ENCODE measurements around the gene KASH5.

The KASH5 gene

DNA sequence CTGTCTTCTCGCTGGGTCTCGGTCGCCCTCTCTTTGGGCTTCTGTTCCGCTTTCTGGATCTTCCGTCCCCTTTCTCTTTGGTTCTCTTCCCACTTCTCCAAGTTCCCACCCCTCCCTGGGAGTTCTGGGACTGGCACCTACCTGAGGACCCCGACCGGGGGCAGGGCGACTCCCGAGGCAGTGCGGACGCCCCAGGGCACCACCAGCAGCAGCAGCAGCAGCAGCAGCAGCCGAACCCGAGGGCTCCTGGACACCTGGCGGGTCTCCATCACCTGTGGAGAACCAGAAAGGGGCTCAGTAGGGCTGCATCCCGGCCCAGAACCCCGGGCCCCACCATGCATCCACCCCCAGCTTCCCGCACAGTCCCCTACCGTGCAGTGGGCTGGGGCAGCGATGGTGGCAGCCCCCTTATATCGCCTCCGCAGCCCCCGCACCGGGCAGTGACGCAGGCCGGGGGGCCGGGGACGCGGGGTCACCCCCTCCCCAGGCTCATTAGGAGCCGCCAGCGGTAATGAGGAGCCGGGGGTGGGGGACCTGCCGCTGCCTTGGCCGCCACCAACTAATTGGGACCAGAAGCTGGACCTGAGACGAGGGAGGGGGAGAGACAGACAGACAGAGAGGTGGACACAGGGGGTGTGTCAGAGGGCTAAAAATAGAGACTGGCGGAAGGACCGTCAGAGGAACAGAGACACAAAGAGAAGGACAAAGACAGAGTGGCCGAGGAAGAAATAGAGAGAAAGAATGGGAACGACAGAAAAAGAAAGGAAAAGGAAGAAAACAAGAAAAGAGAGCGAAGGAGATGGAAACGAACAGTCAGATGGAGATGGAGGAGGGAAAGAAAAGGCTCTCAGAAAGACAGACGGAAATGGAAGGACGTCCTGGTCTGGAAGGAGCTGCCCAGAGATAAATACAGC is 35.3 kb downstream of the KASH5 start, which contains the start of gene PTH2:
Gene PTH2 (minus strand): TSS at position 371 of the 914 bp plus-strand sequence. CDS start 102 bp downstream, at position 269.
- no peak for DNase-seq

DNA sequence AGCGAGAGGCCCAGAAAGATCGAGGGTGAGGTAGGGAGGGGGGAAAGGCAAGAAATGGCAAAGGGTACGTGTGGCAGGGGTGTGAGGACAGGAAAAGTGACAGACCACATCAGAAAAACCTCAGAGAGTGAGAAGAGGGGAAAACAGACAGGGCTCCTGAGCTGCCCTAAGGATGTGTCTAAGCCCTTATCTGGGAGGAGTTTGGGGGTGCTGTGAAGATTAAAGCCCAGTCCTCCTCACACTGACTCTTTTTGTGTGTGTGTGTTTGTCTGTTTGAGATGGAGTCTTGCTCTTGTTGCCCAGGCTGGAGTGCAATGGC is 35.9 kb downstream of the KASH5 start:
- DNase-seq = peak; percentile 31

DNA sequence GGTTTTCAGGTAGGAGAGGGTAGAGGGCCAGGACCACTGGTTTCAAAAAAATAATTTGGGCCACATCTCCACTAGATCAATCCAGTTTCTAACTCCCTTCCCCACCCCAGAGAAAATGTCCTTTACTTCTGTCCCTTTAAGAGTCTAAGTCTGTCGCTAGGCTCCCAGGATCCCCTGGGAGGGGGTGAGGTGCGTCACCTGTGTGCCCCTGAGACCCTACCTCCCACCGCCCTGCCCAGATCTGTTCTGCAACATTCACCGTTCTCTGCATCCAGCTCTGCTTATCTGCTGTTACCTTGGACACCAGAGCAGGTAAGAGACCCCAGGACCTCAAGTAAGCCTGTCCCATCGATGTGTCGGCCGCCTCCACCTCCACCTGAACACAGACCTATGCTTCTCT is 37.1 kb downstream of the KASH5 start, which contains the start of gene GFY:
Gene GFY (plus strand): TSS at position 211 of the 400 bp plus-strand sequence. CDS start 1,043 bp downstream, outside the sequence.
- no peak for DNase-seq

DNA sequence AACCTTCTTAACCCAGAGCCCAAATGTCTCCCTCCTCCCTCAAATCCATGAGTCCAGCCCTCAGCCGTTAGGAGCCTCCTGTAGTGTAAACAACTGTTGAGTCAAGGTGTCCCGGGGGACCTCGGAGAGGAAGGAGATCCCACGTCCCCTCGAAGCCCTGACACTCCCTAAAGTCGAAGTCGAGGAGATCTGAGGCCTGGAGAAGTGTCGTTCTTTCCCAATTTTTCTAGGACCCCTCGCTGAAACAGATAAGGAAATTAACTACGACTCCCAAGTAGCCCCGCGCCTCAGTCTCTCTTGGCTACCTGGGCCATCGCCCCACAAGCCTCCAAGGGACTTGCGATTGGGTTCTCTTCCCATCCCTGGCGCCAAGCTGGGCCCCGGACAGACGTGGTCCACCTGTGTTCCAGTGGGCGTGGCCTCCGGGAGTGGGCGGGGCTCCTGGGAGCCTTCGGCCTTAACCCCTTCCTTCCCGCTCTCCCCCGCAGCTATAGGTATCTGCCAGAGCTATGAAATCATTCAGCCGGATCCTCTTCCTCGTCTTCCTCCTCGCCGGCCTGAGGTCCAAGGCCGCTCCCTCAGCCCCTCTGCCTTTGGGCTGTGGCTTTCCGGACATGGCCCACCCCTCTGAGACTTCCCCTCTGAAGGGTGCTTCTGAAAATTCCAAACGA is 38.0 kb downstream of the KASH5 start:
- no peak for DNase-seq

DNA sequence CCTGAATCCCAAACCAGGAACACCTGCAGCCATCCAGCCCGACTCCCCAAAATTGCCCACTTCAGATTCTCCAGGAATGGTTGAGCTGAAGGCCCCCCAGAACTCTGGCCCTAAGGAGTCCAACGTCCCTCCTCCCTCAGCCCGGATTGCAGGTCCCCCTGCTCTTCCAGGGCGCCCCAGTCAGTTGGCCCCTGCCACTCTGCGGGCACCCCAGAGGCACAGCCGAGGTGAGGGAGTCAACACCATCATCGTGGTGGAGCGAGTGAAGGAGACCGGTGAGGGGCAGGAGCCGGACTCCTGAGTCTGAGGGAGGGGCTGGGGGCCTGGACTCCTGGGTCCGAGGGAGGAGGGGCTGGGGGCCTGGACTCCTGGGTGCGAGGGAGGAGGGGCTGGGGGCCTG is 39.3 kb downstream of the KASH5 start:
- DNase-seq = no peak

DNA sequence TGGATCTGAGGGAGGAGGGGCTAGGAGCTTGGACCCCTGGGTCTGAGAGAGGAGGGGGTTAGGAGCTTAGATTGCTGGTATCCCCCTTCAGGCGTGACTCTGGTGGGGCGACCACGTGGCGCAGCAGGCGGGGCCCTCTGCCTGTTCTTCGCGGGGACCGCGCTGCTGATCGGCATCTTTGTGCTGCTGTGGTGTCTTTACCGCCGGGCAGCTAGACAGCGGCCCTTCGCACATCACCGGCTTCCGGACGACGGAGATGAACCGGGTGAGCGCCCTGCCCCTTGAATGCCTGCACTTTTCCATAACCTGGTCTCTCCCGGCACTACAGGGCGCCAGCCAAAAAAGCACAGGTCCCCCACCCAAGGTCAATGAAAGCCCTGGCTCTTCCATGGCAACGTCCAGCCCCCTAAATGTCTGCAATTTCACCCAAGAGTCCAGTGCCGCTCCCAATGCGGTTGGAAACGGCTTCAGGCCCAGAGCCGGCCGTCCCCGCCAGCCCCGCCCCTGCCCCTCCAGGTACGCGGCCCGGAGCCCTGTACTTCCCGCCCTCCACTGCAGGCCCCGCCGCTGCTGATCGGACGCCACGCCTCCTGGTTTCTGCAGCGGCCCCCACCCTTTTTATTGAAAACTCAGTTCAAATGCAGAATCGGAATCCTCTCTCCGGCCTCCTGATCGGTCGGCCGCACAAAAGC is 40.0 kb downstream of the KASH5 start:
- peak; percentile 21 for DNase-seq

DNA sequence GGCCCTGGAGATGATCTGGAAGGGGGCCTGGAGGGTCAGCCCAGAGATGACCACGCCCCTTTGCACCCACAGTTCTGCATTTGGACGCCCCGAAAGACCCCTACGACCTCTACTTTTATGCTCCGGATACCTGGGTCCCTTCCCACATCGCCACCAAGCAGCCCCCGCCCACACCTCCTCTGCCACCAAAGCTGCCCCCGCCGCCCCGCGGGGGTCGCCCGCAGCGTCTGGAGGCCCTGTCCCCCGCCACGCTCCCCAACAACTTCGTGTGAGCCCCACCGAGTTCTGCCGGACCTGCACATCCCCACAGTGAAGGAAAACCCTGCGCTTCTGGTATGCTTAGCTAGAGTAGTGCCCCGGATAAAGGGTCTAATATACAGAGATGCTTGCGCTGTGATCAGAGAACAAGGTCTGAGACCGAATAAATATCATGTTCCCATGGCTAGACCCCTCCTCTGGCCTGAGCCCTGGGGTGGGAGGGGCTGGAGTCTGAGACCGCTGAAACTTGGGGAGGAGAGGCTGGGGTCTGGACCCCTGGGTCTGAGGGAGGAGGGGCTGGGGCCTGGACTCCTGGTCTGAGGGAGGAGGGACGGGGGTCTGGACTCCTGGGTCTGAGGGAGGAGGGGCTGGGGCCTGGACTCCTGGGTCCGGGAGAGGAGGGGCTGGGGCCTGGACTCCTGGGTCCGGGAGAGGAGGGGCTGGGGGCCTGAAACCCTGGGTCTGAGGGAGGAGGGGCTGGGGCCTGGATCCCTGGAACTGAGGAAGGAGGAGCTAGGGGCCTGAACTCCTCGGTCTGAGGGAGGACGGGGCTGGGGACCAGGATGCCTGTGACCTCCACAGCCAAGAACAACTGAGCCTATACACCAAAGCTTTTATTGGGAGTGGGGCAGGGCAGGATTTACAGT is 40.8 kb downstream of the KASH5 start:
- DNase-seq = no peak

DNA sequence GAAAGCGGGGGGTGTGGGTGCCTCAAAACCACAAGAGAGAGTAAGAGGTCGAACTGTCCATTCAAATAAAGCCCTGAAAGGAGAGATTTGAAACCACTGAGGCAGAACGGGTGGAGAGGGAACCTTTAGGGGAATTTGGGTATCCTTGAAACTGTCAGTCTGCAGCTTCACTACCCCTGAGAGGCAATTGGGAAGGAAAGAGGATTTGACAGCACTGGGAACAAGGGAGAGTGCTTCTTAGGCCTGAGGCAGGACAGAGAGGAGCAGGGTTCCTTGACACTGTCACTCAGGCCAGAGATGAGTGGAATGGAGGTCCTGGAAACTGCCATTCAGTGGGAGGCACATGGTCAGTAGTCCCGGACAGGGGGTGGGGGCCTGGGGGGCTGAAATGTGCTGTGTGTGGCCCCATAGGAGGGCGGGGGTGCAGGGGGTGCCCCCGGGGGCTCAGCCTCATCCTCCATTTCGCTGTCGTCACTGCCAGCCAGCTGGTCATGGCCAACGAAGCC is 42.2 kb downstream of the KASH5 start:
- no peak for DNase-seq

DNA sequence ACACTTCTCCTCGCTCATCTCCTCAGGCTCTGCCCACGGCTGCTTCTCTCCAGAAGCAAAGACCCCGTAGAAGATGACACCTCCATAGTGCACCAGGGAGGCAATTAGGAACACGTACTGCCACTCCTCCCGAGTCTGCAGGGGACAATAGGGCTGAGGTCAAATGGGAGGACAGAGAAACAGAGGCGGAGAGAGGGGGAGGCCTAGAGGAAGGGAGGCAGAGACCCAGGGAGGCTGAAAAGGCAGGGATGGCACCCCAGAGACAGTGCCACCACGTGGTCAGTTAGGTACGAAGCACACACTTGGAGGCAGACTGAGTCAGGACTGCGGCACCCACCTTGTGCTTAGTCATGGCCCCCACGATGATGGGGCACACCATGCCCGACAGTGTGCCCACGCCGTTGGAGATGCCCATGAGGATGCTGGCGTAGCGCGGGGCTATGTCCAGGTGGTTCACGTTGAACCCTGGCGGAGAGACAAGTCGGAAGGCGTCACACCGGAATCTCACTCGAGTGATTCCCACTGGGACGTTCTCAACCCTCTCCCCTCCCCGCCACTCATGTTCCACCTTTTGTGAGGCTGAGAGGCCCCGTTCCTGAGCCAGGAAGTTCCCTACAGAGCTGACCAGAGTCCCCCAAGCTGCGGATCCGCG is 42.8 kb downstream of the KASH5 start:
- no peak for DNase-seq

DNA sequence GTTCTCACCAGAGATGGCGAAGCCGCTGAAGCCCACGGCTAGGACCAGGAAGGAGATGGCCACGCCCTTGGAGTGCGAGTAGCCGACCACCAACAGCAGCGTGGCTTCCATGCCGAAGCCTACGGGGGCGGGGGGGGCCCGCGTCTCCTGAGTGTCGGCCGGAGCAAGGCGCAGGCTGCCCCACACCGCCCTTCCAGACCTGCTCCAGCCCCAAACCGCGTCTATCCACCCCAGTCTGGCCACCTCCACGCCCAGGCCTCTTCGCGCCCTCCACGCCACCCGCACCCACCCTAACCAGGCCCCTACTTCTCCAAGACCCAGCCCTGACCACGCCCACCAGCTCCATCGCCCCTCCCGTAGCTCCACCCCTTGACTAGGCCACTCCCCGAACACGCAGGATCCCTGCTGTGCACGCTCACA is 43.3 kb downstream of the KASH5 start:
- DNase-seq = no peak

DNA sequence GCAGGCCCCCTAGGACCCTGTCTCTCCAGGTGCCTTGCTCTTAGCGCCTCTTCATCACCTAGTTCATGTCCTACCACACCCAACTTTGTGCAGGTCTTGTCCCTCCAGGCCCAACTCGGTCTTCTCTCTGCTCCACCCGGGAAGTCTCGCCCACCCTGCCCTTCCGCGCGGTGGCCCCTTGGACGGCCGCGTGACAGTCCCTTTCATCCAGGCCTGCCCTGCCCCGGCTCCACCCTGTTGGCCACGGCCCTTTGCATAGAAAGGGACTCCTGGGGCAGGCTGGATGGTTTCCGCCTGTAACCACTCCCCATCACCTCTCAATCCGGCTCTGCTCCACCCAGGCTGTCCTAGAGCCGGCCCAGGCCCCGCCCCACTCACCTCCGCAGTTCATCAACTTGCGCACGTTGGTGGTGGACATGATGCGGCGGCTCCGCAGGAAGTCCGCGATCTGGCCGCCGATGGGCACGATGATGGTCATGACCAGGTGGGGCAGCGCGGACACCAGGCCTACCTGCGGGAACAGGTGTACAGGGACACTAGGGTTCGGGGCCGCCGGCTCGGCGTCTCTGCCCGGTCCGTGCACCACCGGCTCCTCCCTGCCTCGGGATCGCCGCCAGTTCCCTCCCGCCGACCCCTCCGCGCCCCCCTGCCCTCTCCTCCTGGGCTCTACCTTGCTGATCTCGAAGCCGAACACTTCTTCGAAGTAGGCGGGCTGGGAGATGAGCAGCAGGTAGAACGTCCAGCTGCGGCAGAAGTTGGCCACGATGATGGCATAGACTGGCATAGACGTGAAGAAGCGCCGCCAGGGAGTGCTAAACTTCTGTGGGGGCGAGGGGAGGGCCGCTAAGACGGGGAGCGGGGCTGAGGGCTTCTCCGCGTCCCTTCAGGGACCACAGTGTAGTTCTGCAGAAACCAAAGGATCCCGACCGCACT is 44.4 kb downstream of the KASH5 start:
- no peak for DNase-seq

DNA sequence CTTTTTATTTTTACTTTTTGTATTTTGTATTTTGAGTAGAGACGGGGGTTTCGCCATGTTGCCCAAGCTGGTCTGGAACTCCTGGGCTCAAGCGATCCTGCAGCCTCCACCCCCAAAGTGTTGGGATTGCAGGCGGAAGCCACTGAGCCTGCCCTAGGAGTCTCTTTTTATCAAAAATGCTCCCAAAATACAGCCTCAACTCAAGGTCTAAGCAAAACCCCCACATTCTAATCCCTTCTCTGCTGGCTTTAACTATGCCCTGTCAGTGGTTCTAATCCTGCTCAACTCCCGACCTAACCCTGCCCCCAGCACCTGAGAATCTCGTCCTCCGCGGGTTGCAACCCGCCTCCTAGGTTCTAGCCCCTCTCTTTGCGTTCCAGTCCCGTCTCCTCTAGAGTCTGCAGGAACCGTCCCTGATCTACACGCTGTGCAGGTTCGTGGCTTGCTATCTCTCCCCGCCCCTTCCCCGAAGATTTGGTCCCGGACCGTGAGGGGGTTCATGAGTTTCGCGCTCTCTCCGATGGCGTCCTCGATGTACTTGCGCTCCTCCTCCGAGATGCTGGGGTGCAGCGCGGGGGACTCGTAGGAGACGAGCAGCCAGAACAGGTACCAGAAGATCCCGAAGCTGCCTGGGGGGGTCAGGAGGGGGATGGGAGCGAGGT is 45.3 kb downstream of the KASH5 start:
- DNase-seq = no peak

DNA sequence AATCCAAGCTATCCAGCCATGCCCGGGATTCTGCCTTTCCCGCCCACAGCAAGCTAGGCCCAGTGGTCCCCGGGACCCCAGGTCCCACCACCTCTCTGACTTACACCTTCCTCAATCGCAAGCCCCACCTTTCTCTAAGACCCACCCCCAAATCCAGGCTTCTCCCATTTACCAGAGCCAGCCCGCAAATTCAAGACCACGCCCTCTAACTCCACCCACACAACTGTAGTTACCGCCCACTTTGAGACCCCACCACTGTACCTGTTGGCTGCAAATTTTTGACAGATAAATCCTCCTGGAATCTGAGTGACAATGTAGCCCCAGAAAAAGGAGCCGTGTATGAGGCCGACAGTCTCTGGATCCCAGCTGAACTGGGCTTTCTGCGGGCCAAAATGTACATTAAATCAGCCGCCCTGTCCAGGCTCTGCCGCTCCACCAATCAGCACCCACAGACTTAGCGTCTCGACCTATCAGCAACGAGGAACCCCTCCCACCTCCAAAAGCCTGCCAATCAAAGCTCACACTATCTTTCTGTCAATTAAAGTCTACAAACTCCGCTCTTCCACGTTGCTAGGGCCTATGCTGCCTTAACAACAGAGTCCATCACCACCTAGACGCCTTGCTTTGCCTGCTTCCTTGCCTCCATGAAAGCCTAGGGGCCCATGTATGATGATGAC is 47.0 kb downstream of the KASH5 start:
- no peak for DNase-seq

DNA sequence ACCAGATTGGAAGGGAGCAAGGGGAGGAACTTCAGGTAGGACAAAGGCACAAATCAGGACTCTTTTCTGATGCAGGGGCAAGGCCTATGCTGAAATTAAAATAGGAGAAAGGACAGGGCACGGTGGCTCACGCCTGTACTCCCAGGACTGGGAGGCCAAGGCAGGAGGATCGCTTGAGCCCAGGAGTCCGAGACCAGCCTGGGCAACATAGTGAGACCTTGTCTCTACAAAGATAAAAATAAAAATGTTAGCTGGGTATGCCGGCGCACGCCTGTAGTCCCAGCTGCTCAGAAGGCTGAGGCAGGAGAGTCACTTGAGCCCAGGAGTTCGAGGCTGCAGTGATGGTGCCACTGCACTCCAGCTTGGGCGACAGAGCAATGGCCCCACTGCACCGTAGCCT is 47.6 kb downstream of the KASH5 start:
- DNase-seq = no peak

DNA sequence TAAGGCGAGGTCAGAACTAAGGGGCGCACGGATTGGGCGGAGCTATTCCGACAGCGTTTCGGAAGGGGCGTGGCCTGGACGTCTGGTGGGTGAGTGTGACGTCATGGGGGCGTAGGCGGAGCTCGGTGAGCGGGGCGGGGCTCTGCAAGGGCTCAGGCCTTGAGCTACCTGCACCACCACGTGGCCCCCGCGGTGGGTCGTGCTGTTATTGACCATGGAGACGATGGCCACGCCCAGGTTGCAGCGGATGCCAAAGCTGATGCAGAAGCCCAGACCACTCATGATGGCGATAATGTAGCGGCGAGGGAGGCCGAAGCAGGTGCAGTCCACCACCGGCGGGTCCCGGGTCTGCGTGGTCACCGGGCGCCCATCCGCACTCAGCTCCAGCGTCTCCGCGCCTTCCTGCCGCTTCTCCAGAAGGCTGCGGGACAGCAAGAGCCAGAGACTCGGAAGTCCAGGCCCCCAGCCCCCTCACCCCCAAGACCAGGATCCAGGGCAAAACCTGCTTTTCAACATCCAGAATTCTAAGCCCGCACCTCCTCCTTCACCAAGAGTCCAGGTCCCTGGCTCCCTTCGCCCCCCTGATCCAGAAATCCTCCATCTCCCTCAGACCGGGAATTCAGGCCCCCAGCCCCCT is 48.5 kb downstream of the KASH5 start:
- no peak for DNase-seq

DNA sequence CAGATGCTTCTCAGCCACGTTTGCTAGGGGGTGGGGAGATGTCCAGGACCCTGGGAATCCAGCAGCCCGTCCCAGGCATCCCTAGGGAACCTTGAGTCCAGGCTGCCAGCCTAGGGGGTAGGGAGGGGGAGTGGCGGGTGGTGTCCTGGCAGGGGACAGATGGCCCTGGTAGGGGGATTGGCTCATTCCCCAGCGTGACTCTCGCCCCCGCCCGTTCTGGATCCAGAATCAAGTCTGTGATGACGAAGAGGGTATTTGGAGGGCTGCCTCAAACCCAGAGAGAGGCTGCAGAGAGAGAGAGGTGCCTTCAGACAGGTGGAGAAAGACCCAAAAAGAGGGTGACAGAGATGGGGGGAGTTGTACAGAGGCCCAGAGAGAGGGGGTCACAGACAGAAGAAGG is 49.2 kb downstream of the KASH5 start:
- no peak for DNase-seq

DNA sequence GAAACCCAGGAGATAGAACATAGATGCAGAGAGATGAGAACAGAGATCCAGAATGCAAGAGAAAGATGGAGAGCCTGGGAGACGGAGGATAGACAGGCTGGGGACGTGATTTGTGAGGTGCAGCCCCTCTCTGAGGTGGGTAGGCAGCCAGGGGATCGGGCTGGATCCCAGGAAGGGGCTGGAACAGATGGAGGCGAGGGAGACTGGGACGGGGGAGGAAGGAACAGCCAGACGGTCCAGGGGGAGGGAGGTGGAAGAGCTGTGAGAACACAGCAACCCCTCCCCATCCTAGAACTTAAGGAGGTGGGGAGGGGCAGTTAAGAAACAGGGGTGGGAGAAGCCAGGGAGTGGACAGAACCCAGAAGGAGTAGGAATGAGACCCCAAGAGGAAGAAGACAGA is 50.2 kb downstream of the KASH5 start:
- no peak for DNase-seq

DNA sequence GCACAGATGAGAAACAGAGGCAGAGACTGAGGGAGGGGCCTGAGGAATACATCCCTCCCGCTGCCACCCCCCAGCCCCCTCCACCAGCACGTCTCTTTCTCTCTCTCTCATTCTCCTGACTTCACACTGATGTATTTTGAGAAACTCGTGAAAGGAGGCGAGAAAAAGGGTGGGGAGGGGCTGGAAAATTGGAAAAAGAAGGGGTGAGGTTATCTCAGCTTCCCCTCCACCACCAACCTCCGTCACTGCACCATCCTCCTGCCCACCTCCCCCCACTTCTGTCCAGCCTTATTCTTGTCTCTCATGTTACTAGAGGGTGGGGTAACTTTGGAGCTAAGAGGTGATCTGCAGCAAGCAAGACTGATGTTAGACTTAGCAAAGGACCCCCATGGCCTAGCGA is 51.8 kb downstream of the KASH5 start:
- no peak for DNase-seq
